Heart right ventricle (tissue), 16 donors: Measurements from ENCODE around the gene PREX1. TPM values are rescaled to one million over a fixed set of nuclear protein-coding genes. Genes with fewer than 3 reads are reported as not detected.

ENCODE experiments used
- ATAC-seq, 8 donors: fragments of 200-7000 bp; cut with Tn5 transposase; one replicate each; pipeline ENCODE4 v1.9.1; 2020; ENCODE audit warnings: mild to moderate bottlenecking in 8 of 8, moderate library complexity in 8 of 8, moderate number of reproducible peaks in 1 of 8
- DNase-seq, 2 donors: peaks; one replicate each; pipeline ENCODE4 v3.0.0-alpha.2; 2020
- H3K27ac ChIP-seq, 10 donors: fragments of 200-600 bp; sonication (generic) in 2 of 10; one replicate each; pipeline versions ENCODE4 v1.5.0 to v1.8.0; 2020 to 2022; ENCODE audit warnings: mild to moderate bottlenecking in 3 of 10
- H3K27me3 ChIP-seq, 7 donors: fragments of 200-600 bp; one replicate each; pipeline ENCODE4 v1.8.0; 2021 to 2022; ENCODE audit warnings: mild to moderate bottlenecking in 2 of 7
- H3K36me3 ChIP-seq, 9 donors: fragments of 200-600 bp; sonication (generic) in 1 of 9; one replicate each; pipeline versions ENCODE4 v1.5.0 to v1.8.0; 2020 to 2022; ENCODE audit warnings: mild to moderate bottlenecking in 2 of 9
- H3K4me1 ChIP-seq, 9 donors: fragments of 200-600 bp; sonication (generic) in 1 of 9; one replicate each; pipeline versions ENCODE4 v1.5.0 to v1.8.0; 2020 to 2022; ENCODE audit warnings: mild to moderate bottlenecking in 4 of 9
- H3K4me3 ChIP-seq, 10 donors: fragments of 200-600 bp; sonication (generic) in 2 of 10; one replicate each; pipeline versions ENCODE4 v1.5.0 to v1.8.0; 2020 to 2022; ENCODE audit warnings: mild to moderate bottlenecking in 7 of 10, moderate library complexity in 2 of 10
- H3K9me3 ChIP-seq, 11 donors: fragments of 200-600 bp in 10 of 11; sonication (generic) in 2 of 11; one replicate each; pipeline versions ENCODE4 v1.5.0 to v1.8.0; 2013 to 2022; ENCODE audit warnings: mild to moderate bottlenecking in 2 of 11, control low read depth in 1 of 11, moderate library complexity in 1 of 11
- WGBS, 2 donors: extraction: QIAGEN DNeasy Blood & Tissue Kit; methylation state at CpG; one replicate each; pipeline ENCODE4 v1.1.7; 2013; ENCODE audit warnings: inconsistent platforms in 1 of 2; 5-methylcytosine and 5-hydroxymethylcytosine counted together
- intact Hi-C, 10 donors: fragments of 100-400 bp; cut with DNase I; formaldehyde crosslinking; loops; one replicate each; pipeline versions ENCODE4 v1.11.1 to v1.14.2; 2022
- polyA plus RNA-seq, 2 donors: library from polyadenylated mRNA; stranded (reverse); fragments of 200-250 nt; gene quantifications; one replicate each; pipeline ENCODE4 v1.2.3, GENCODE V29; 2013
- total RNA-seq, 10 donors: library from RNA; stranded (reverse); fragmentation: NEBNext Ultra II Directional in 3 of 10; extraction: Animal tissue kit (Norgen Biotek cat#: 25700) in 3 of 10; gene quantifications; one replicate each; pipeline versions ENCODE4 v1.2.1 to v1.2.4, GENCODE V29; 2021 to 2023
- TF ChIP-seq, protein P1 (sequence below), 9 donors: fragments of 200-600 bp; sonication (generic) in 2 of 9; IDR thresholded peaks; one replicate each; pipeline versions ENCODE4 v1.5.0 to v1.8.0; 2021 to 2022; ENCODE audit warnings: antibody characterized with exemption in 9 of 9, mild to moderate bottlenecking in 5 of 9, moderate library complexity in 1 of 9
- donor health status: Arrhythmogenic right ventricular cardiomyopathy.
- donor health status: ischemic (EF 13 %, LVEDD 7.1; RV severe dilation, severe dysfunction).
- donor health status: healthy with polysubstance abuse.
- donor health status: DM: no; HTN: yes; CAD: no.
- donor health status: DM: no; HTN: no; CAD: no.
- donor health status: ischemic (EF 25% LVEDD 6.9; RV normal size, moderate dysfunction).
- donor health status: ischemic (EF 25% LVEDD 5.7; RV mildly dilated, moderate dysfunction).
- donor health status: healthy.
- donor health status: DM: yes; HTN: yes; CAD: no.
- donor health status: Ischemic cardiomyopathy.
- donor health status: ischemic (EF 35%, LVEDD 5.7; RV mildly dilated, moderate dysfunction).
- donor health status: nonischemic (EF 11% LVEDD 7.7; RV severe dilation, severe dysfunction).
- donor health status: DM: yes; HTN: yes; CAD: no.
- donor health status: PGD.
- donor health status: ischemic (EF 29% LVEDD 5.4; RV normal size, mild dysfunction).
- donor health status: nonischemic (EF 23%, LVEDD 6.1; RV moderate dilation, normal function).

PREX1 gene
- total and polyA plus RNA-seq, 12 donors: 4.6 to 23.4 (median 8.8) TPM

DNA sequence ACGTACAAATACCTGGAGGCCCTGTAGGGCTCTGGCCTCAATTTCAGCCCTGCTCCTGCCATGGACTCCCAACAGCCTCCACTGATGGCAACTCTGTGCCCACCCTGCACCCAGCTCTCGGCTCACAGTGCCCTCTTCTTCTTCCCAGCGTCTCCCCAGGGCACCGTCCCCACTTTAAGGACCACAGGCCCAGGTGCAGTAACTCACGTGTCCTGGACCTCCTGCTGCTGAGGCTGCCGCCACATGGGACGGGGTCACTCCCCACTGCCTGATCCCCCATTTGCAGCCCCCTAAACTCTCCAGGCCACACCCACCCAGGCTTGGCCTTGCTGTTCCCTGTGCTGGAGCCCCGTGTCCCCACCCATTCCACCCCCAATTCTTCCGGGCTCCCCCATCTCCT is 223.4 kb downstream of the PREX1 start:
- TF ChIP-seq, protein P1, sequence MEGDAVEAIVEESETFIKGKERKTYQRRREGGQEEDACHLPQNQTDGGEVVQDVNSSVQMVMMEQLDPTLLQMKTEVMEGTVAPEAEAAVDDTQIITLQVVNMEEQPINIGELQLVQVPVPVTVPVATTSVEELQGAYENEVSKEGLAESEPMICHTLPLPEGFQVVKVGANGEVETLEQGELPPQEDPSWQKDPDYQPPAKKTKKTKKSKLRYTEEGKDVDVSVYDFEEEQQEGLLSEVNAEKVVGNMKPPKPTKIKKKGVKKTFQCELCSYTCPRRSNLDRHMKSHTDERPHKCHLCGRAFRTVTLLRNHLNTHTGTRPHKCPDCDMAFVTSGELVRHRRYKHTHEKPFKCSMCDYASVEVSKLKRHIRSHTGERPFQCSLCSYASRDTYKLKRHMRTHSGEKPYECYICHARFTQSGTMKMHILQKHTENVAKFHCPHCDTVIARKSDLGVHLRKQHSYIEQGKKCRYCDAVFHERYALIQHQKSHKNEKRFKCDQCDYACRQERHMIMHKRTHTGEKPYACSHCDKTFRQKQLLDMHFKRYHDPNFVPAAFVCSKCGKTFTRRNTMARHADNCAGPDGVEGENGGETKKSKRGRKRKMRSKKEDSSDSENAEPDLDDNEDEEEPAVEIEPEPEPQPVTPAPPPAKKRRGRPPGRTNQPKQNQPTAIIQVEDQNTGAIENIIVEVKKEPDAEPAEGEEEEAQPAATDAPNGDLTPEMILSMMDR (IDR thresholded peaks at IDR 0.05): no peak
- no peak for DNase-seq
- intact Hi-C loops: no loop called here
- Histone ChIP-seq H3K4me1 (no peaks in the 10 kb centered on the region), H3K4me3 (no peak overlapping the region), H3K27ac (no peak overlapping the region), H3K9me3 (peaks cover 0 to 9% (median 0%) of the 10 kb centered on the region in 11 donors), H3K27me3 (peaks cover 0 to 24% (median 6%) of the 10 kb centered on the region in 7 donors), H3K36me3 (no peaks in the 10 kb centered on the region)
- ATAC-seq: no peak
- 92 to 97% methylated on average over 9 of the region's 9 CpGs for WGBS, 2 donors

- DNase-seq: no peak
- 86 to 91% methylated on average over 11 of the region's 11 CpGs for whole genome bisulfite sequencing, 2 donors
Observed at GRCh38 chr20:48603819-48604405, 223.9 kb downstream of the PREX1 start.

DNA sequence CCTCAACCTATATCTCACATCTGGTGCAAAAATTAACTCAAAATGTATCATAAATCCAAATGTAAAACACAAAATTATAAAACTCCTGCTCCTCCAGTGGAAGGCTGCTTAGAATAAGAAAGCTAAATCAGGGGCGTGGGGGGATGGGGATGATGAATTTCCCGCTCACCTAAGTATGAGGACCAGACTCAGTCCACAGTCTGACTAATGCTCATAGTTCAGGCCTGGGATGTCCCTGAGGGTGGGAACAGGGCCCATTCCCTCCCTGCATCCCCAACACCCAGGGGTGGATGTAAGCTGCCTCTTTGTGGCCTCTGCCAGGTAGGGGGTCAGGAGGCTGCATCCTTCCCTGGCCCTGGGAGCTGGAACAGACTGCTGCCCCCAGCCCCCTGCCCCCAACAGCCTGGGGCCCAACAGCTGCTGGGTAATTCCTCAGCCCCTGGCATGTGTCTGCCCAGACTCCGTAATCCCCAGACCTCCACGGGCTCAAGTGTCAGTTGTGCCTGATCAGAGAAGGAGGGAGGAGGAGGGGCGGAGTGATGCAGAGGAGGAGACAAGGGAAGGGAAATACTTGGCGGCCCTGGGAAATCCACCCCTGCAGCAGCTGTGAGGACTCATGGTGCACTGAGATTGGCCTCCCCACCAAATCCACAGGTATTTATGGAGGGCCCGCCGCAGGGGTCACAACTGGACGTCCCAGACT is 224.5 kb downstream of the PREX1 start:
- no peak for ATAC-seq
- H3K4me3 ChIP-seq: no peak overlapping the region
- intact Hi-C loops: no loop called here
- H3K27me3 ChIP-seq: peaks cover 0 to 24% (median 6%) of the 10 kb centered on the region in 7 donors
- no peak overlapping the region for H3K27ac ChIP-seq
- H3K4me1 ChIP-seq: no peaks in the 10 kb centered on the region
- TF ChIP-seq, protein P1 (IDR thresholded peaks at IDR 0.05): no peak
- H3K9me3 ChIP-seq: peaks cover 0 to 9% (median 0%) of the 10 kb centered on the region in 11 donors
- 53 to 65% methylated on average over 9 of the region's 9 CpGs for WGBS, 2 donors
- DNase-seq: no peak
- H3K36me3 ChIP-seq: no peaks in the 10 kb centered on the region

More at GRCh38 chr20:48603819-48604405, 223.9 kb downstream of the PREX1 start:
- no peak overlapping the region for H3K4me3 ChIP-seq
- intact Hi-C loops: no loop called here
- no peak overlapping the region for H3K27ac ChIP-seq
- peaks cover 0 to 9% (median 0%) of the 10 kb centered on the region in 11 donors for H3K9me3 ChIP-seq
- H3K4me1 ChIP-seq: no peaks in the 10 kb centered on the region
- H3K36me3 ChIP-seq: no peaks in the 10 kb centered on the region
- TF ChIP-seq, protein P1 (IDR thresholded peaks at IDR 0.05): no peak
- peak in 1 of 8 donors; percentile 22 for ATAC-seq
- H3K27me3 ChIP-seq: peaks cover 0 to 24% (median 6%) of the 10 kb centered on the region in 7 donors

GRCh38 chr20:48601798-48602197 is 226.0 kb downstream of the PREX1 start:
- Histone ChIP-seq H3K4me1 (no peaks in the 10 kb centered on the region), H3K36me3 (no peaks in the 10 kb centered on the region), H3K27ac (no peak overlapping the region), H3K9me3 (peaks cover 0 to 9% (median 0%) of the 10 kb centered on the region in 11 donors), H3K27me3 (peaks cover 0 to 21% (median 6%) of the 10 kb centered on the region in 7 donors), H3K4me3 (no peak overlapping the region)
- TF ChIP-seq, protein P1 (IDR thresholded peaks at IDR 0.05): no peak
- WGBS, 2 donors: 90 to 91% methylated on average over 5 of the region's 5 CpGs
- ATAC-seq: no peak
- intact Hi-C loops: no loop called here
- DNase-seq: no peak
